Eye (tissue), 1 donor: Measurements from ENCODE around the gene IFNA14.
"Not testable (repeated sequence)": the region's sequence is repeated elsewhere in the genome, so short reads cannot be mapped to it uniquely, and the experiment has no call there.

ENCODE experiments used
- DNase-seq: peaks from one replicate; pipeline ENCODE4 v3.0.0-alpha.2; 2015

IFNA14 gene

GRCh38 chr9:21239911-21240310 is at the start of gene IFNA14:
Gene IFNA14, minus strand, starts transcription at chr9:21240005. Its CDS starts 70 bp downstream, at chr9:21239935.
- no peak for DNase-seq

DNA sequence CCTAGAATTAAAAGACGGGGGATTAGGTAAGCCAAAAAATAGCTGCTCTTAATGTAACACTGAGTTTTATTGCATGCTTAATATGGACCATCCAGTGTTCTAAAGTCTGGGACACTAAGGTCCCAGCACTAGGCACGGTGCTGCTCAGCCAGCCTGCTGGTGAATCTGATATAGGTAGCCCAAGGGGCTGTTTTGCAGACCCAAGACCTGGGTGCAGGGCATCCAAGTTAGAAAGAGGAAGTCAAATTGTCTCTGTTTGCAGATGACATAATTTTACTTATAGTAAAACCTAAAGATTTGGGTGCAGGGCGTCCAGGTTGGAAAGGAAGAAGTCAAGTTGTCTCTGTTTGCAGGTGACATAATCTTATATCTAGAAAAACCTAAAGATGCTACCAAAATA is 47.5 kb upstream of the IFNA14 start:
- DNase-seq = no peak

GRCh38 chr9:21286659-21287058 is 46.9 kb upstream of the IFNA14 start:
- no peak for DNase-seq

- no peak for DNase-seq
Measured at GRCh38 chr9:21286099-21286498, 46.3 kb upstream of the IFNA14 start.

- no peak for DNase-seq
Measured at GRCh38 chr9:21281275-21281674, 41.5 kb upstream of the IFNA14 start.

- no peak for DNase-seq
Measured at GRCh38 chr9:21268347-21268657, 28.5 kb upstream of the IFNA14 start.

- DNase-seq = no peak
Measured at GRCh38 chr9:21267485-21268346, 27.9 kb upstream of the IFNA14 start.

- DNase-seq = no peak
Measured at GRCh38 chr9:21266733-21267484, 27.1 kb upstream of the IFNA14 start.

DNA sequence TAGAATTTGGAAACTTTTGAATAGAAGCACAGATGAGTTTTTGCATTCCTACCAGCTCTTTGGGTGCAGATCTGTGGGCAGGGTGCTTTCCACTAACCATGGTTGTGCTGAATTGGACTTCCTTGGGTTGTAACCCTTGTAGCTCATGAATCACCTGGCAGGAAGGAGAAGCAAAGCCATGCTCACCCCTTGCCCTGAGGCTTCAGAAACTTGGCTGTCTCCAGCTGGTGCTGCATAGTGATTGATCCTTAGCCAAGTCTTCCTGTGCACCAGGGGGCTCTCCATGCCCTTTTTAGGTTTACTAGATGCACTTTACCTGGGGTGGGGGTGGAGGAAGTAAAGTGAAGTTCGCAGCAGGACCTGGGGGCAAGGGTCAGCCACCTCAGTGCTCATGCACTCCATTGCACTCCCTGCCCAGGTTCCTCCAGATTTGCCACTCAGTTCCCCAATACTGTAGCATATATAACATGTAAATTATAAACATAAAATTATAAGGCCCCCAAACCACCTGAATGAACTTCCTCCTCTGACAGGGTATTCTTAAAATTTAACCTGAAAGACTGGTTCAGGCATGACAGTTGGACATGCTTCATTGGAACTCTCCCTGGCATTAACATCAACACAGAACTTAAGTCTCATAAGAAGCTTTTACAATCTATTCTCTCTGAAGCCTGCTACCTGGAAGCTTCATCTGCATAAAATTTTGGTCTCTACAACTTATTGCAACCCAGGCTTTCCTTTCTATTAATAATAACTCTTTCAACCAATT is 25.8 kb upstream of the IFNA14 start:
- DNase-seq = no peak

DNA sequence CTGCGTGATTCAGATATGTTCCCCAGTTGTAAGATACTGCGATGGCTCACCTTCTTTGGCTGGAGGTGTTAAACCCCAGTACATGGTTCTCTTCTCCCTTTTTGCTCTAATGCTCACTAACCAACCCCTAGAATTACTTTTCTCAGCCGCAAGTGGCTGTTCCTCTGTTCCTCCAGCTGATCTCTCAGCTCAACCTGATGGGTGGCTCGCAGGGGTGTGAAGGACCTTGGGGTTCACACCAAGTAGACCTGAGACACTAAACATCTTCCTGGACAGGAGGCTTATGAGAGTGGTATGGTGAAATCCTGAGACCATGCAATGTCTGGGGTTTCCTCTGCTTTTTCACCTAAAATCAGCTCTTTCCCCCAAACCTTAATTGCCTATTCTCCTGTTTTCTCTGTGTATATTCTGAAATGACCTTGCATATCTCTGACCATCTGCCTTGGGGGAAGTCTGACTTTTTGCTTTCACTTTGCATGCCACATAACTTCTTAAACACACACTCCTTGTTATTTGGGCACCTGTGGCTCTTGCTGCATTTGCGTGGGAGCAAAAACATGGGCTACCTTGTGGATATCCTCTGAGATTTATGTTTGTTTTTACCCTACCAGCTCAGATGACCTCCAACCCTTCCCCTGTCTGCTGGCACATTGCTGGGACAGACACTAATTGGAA is 15.9 kb upstream of the IFNA14 start:
- no peak for DNase-seq

DNA sequence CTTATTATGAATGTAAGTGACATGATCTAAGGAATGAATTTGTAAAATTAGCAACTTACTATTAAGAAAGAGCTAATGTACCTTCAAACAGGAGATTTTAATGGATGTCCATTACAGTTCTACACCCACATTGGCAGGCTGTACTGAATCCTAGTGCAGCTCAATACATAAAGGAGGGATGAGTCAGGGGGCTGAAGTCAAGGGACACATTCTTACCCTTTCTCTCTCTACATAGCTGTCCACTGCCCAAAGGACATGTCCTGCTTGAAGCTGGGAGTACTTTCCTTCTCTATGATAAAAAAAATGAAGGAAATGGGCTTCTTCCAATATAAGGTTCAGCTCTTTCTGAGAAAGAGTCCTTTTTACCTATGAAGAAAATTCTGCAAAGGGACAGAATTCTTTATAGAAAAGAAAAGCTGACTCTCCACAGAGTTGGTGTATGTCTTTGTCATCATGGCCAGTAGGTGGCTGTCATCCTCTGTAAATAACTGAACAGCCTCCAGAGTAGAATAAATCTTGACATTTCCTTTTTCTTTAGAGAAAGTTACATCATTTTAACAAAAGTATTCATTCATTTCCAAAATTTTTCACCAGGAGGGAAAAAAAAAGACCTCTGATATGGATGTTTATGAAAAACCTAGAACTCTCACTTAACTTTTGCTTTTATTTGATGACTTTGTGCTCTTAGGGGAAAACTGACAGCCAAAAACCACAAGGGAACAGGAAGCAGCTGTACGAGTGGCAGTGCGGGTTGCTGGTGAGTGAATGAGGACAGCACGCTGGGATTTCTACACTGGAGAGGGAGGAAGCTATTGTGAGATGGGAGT is 13.1 kb upstream of the IFNA14 start:
- DNase-seq = peak; percentile 70

GRCh38 chr9:21251638-21252037 is 11.8 kb upstream of the IFNA14 start:
- no peak for DNase-seq

DNA sequence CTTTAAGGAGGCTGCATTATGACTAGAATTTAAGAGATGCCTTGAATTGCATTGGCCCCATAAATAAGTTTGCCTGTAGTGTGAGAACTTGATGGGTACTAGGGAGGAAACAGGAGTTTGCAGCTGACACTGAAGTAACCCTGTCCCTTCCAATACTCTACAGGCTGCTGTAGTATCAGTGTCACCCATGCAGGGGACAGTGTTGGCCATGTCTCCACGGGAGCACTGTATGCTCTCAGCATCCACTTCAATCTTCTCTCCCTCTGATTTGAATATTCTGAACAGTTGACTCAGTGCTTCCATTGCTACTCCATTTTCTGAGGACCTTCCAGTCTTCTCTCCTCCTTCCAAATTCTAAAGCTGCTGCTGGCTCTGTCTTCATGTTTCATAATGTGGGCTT is 11.4 kb upstream of the IFNA14 start:
- DNase-seq = no peak

DNA sequence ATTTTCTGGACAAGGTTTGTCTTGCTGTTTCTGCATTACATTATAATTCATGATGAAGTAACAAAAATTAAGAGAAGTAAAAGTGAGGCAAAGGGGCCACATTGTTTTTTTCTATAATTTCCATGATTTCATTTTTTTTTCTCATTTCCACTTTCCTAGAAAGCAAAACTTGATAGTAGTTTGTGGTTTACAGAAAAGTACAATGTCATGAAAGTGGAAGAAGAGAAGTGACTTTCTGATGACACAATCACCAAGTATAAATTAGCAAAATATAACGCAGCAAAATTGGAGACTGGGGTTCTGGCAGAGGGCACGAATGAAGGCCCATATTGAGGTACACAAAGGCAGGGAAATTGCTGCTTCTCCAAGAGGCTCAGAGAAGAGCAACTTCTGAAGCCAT is 5.0 kb upstream of the IFNA14 start:
- DNase-seq = no peak

DNA sequence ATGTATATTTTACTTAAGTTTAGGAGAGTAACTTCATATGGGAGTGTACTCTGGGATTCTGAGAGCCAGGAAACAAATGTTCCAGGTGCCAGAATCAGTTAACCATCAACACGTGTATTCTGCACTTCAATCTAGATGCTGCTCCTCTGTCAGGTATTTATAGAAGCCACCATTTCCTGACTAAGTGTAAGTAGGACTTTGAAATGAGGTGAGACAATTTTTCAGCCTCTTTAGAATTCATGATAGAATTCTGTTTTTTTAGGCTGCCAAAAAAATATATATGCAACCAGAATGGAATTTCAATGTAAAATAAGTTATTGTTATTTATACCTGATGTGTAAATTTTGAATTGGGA is 3.5 kb downstream of the IFNA14 start:
- DNase-seq = not testable (repeated sequence)

GRCh38 chr9:21235468-21236359 is 4.1 kb downstream of the IFNA14 start:
- peak; percentile 54 for DNase-seq

DNA sequence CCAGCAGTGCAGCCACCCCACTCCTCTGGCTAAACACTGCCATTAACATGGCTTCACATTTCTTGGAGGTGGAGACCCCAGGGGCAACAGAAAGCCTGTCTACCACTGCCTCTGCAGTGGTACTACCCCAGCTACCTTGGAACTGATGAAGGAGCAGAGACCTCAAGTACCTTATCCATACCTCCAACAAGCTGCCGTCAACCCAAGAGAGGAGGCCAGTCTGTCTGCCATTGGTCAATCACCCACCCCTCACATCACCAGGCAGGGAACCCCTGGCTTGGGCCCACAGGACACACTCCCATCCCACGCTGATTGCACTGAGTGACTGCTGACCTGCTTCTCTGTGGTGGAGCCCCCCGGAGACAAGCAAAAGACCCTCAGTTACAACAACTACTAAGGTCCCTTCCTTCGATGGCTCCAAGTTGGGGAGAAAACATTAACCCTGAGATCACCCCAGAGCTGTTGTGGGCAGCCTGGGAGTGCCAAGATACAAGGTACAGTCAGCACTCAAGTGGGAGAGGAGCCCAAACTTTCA is 5.6 kb downstream of the IFNA14 start:
- DNase-seq = no peak

GRCh38 chr9:21233258-21233657 is 6.5 kb downstream of the IFNA14 start:
- no peak for DNase-seq

- DNase-seq = no peak
Measured at GRCh38 chr9:21228122-21228521, 11.7 kb downstream of the IFNA14 start, which contains the start of gene IFNA17. Gene IFNA17, minus strand, starts transcription at chr9:21228222. Its CDS starts 49 bp downstream, at chr9:21228173.

- DNase-seq = not testable (repeated sequence)
Measured at GRCh38 chr9:21217211-21217610, 22.6 kb downstream of the IFNA14 start, which contains the start of gene IFNA16. Gene IFNA16, minus strand, starts transcription at chr9:21217311. Its CDS starts 6 bp downstream, at chr9:21217305.
